Testis (tissue), 3 donors: ENCODE measurements around the gene ANO6. TPM values are rescaled to one million over a fixed set of nuclear protein-coding genes. Genes with fewer than 3 reads are reported as not detected.

Experiments
- DNase-seq: peaks from one replicate; pipeline ENCODE4 v3.0.0-alpha.2; 2019
- H3K27ac ChIP-seq, 2 donors: fragments of 200-600 bp; sonication (generic); one replicate each; pipeline ENCODE4 v1.5.1; 2019
- H3K27me3 ChIP-seq: fragments of 200-600 bp; sonication (generic); one replicate; pipeline ENCODE4 v1.5.1; 2019
- H3K36me3 ChIP-seq: fragments of 200-600 bp; sonication (generic); one replicate; pipeline ENCODE4 v1.5.1; 2017; ENCODE audit warnings: low read depth; ENCODE audit errors: missing control alignments
- H3K4me1 ChIP-seq: fragments of 200-600 bp; sonication (generic); one replicate; pipeline ENCODE4 v1.5.1; 2019
- H3K4me3 ChIP-seq, 2 donors: fragments of 200-600 bp; sonication (generic); one replicate each; pipeline ENCODE4 v1.5.1; 2017 to 2019
- H3K9me3 ChIP-seq: fragments of 200-600 bp; sonication (generic); one replicate; pipeline ENCODE4 v1.5.1; 2017
- POLR2A ChIP-seq: fragments of 450-650 bp; IDR thresholded peaks from one replicate; pipeline ENCODE4 v1.6.1; 2017; ENCODE audit warnings: antibody characterized with exemption, mild to moderate bottlenecking, moderate library complexity
- WGBS, 2 donors: methylation state at CpG; one replicate each; pipeline ENCODE4 v1.1.5; 2018; 5-methylcytosine and 5-hydroxymethylcytosine counted together
- intact Hi-C: fragments of 100-400 bp; cut with DNase I; formaldehyde crosslinking; loops from one replicate; pipeline ENCODE4 v1.15.1; 2023; ENCODE audit warnings: low total_unique reads
- polyA plus RNA-seq: library from polyadenylated mRNA; stranded (reverse); fragments of 350-450 nt; fragmentation: Illumina TruSeq; extraction: RNeasy Lipid Tissue Mini Kit (QIAGEN cat#74804); gene quantifications from one replicate; pipeline ENCODE4 v1.2.3, GENCODE V29; 2014; ENCODE audit warnings: low read depth, low replicate concordance; ENCODE audit not compliant: insufficient read depth
- total RNA-seq, 2 donors: library from RNA; depleted of rRNA; stranded (reverse); fragments of >200 nt; gene quantifications; one replicate each; pipeline ENCODE4 v1.2.3, GENCODE V29; 2016
- TF ChIP-seq, protein P1 (sequence below), 3 experiments: fragments of 450-650 bp in 2 of 3; fragments of 200-600 bp in 1 of 3; sonication (generic) in 1 of 3; IDR thresholded peaks; one replicate each; pipeline ENCODE4 v1.5.1; 2016 to 2019; ENCODE audit warnings: antibody characterized with exemption in 3 of 3, mild to moderate bottlenecking in 2 of 3, moderate library complexity in 1 of 3

The ANO6 gene
- total and polyA plus RNA-seq, 3 donors from 2014 or later = 33.1 to 75.7 (median 58.0) TPM

DNA sequence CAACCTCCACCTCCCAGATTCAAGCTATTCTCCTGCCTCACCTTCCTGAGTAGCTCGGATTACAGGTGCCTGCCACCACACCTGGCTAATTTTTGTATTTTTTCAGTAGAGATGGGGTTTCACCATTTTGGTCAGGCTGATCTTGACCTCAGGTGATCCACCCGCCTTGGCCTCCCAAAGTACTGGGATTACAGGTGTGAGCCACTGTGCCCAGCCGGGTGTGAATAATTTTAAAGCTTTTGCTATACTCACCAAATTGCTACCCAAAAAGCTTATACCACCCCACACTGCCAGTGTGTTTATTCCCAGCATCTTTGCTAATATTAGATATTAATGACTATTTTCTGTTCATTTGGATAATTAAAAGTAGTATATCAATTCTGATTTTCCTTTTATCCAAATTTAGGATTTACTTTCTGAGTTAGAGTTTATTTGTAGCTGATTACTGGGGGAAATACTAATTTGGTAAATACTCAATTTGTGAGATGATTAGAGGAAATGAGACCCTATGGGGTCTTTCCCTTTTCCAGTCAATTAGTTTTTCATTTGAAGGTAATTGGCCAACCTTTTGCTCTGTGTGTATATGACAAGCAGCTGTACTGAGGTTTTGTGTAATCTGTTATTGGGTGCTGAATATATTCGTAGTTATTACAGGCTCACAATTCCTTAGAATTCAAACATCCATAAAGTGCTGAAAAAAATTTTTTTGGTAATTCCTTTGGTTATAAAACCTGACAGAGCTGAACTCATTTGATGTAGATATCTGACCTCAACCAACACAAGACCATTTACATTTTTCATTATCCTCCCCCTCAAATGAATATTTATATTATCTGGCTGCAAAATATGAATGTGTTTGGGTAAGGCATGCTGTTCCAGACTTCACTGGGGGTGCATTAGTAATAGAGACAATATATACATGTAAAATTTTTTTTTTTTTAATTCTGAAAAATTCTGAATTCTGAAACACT is 73.6 kb downstream of the ANO6 start:
- 93 to 94% methylated on average over 4 of the region's 4 CpGs for WGBS, 2 donors
- intact Hi-C loops = no loop called here
- H3K27ac ChIP-seq = no peak overlapping the region

DNA sequence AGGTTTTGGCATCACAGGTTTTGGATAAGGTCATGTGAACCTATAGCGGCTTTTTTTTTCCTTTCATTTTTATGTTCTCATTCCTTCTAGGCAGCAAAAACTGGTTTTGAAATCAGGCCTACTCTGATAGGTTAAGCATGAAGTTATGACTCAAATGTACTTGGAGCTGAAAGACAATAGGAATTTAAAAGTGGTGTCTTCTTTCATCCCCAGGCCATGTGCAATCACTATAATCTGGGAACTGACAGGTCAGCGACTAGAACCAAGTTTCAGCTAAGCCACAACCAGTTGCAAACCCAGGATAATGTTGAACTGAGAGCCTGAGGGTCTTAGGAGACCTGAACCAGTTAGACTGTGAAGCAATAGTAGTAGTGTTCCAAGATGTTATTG is 74.3 kb downstream of the ANO6 start:
- H3K36me3 ChIP-seq = no peaks in the 10 kb centered on the region
- TF ChIP-seq POLR2A = no peak
- intact Hi-C loops = no loop called here
- H3K4me1 ChIP-seq = no peaks in the 10 kb centered on the region
- H3K9me3 ChIP-seq = no peaks in the 10 kb centered on the region
- WGBS, 2 donors = 89 to 99% methylated on average over 2 of the region's 2 CpGs
- no peak overlapping the region for H3K4me3 ChIP-seq
- no peak for DNase-seq
- no peaks in the 10 kb centered on the region for H3K27me3 ChIP-seq
- H3K27ac ChIP-seq = no peak overlapping the region

More for the DNA sequence above, 73.6 kb downstream of the ANO6 start:
- TF ChIP-seq, protein P1, sequence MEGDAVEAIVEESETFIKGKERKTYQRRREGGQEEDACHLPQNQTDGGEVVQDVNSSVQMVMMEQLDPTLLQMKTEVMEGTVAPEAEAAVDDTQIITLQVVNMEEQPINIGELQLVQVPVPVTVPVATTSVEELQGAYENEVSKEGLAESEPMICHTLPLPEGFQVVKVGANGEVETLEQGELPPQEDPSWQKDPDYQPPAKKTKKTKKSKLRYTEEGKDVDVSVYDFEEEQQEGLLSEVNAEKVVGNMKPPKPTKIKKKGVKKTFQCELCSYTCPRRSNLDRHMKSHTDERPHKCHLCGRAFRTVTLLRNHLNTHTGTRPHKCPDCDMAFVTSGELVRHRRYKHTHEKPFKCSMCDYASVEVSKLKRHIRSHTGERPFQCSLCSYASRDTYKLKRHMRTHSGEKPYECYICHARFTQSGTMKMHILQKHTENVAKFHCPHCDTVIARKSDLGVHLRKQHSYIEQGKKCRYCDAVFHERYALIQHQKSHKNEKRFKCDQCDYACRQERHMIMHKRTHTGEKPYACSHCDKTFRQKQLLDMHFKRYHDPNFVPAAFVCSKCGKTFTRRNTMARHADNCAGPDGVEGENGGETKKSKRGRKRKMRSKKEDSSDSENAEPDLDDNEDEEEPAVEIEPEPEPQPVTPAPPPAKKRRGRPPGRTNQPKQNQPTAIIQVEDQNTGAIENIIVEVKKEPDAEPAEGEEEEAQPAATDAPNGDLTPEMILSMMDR (IDR thresholded peaks at IDR 0.05) = no peak
- no peak for TF ChIP-seq POLR2A
- H3K36me3 ChIP-seq = no peaks in the 10 kb centered on the region
- DNase-seq = no peak
- H3K27me3 ChIP-seq = no peaks in the 10 kb centered on the region
- no peaks in the 10 kb centered on the region for H3K9me3 ChIP-seq
- H3K4me3 ChIP-seq = no peak overlapping the region
- no peaks in the 10 kb centered on the region for H3K4me1 ChIP-seq

DNA sequence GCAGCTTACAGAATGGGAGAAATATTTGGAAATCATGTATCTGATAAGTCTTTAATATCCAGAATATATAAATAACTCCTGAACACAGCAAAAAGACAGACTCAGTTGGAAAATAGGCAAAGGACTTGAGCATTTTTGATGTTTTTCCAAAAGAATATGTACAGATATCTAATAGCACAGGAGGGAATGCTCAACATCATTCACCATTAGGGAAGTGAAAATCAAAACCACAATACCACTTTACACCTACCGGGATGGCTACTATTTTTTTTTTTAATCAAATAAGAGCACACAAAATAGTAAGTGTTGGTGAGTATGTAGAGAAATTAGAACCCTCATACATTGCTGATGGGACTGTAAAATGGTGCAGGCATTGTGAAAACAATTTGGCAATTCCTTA is 75.6 kb downstream of the ANO6 start:
- Histone ChIP-seq H3K4me1 (no peaks in the 10 kb centered on the region), H3K9me3 (no peaks in the 10 kb centered on the region), H3K27me3 (no peaks in the 10 kb centered on the region), H3K36me3 (no peaks in the 10 kb centered on the region), H3K4me3 (no peak overlapping the region), H3K27ac (no peak overlapping the region)
- WGBS, 2 donors = 74 to 90% methylated on average over 1 of the region's 1 CpG
- DNase-seq = no peak
- TF ChIP-seq, protein P1 (IDR thresholded peaks at IDR 0.05) = no peak
- TF ChIP-seq POLR2A = no peak
- intact Hi-C loops = no loop called here

DNA sequence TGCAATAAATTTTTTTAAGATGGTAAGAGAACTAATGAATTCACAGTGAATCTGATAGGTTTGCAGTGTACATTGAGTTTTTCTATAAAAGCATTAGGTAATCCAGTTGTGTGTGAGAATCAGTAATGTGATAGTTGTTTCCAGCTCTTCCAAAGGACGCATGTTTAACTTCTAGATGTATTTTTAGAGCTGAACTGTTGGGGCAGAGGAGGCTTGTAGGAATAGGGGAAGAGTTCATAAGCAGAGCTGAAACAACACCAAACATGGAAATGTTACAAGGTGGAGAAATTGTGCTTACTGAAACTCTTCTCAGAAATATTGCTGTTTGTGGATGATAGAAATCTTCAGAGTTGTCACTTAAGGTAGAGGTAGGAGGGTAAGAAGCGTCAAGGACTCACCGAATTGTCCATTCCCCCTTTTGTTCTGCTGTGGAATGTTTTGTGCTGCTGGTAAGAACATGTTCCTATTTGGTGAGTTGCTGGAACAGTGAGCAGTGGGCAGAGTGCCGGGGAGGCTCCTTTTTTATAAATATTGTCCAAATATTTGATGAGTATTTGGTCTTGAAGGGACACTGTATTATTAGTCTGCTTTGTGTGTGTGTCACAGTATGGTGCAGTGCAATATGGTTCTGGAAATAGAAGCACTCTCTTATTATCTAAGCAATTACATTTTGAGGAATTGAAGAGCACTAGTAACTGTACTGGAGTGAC is 76.7 kb downstream of the ANO6 start:
- 25 to 42% methylated on average over 4 of the region's 4 CpGs for WGBS, 2 donors
- Histone ChIP-seq H3K36me3 (no peaks in the 10 kb centered on the region), H3K4me3 (no peak overlapping the region), H3K4me1 (no peaks in the 10 kb centered on the region), H3K27ac (peak overlapping the region; percentile 18 to 50), H3K9me3 (no peaks in the 10 kb centered on the region), H3K27me3 (no peaks in the 10 kb centered on the region)
- TF ChIP-seq POLR2A = no peak
- TF ChIP-seq, protein P1 (IDR thresholded peaks at IDR 0.05) = no peak
- intact Hi-C loops = no loop called here
- DNase-seq = peak; percentile 48

DNA sequence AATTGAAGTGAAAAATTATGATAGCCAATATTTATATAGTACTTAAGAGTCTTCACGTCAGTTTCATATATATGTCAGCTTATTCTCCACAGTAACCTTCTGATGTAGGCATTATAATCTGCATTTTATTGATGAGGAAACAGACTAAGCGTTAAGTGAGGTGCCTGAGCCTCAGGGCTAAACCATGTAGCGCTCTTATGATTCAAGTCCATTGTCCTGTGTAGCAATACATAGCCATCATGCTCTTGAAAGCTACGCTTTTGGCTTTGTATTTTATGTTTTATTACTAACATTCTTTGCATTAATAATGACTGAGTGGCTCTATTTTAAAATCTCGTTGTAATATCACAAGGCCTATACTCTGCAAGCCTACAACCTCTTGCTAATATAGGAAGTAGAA is 79.0 kb downstream of the ANO6 start:
- TF ChIP-seq, protein P1 (IDR thresholded peaks at IDR 0.05) = no peak
- no peak for TF ChIP-seq POLR2A
- H3K27ac ChIP-seq = no peak overlapping the region
- no peaks in the 10 kb centered on the region for H3K4me1 ChIP-seq

More for the DNA sequence above, 79.0 kb downstream of the ANO6 start:
- Histone ChIP-seq H3K9me3 (no peaks in the 10 kb centered on the region), H3K4me3 (no peak overlapping the region), H3K27me3 (no peaks in the 10 kb centered on the region), H3K36me3 (no peaks in the 10 kb centered on the region)
- no peak for DNase-seq
- intact Hi-C loops = no loop called here
- 92 to 95% methylated on average over 5 of the region's 5 CpGs for WGBS, 2 donors
